ENCODE data around the gene SCN2B. TPM values are rescaled to one million over a fixed set of nuclear protein-coding genes. Genes with fewer than 3 reads are reported as not detected.

The SCN2B gene
- total RNA-seq, 1 donor from 2014 or later = under 0.01 TPM

GRCh38 chr11:118174006-118174567, 2.4 kb downstream of the SCN2B start:
- no peak for DNase-seq

GRCh38 chr11:118172356-118172755, 4.1 kb downstream of the SCN2B start:
- no peak for DNase-seq

- DNase-seq = peak; percentile 82
These were observed 5.0 kb downstream of the SCN2B start for GRCh38 chr11:118171269-118172062.

GRCh38 chr11:118170882-118171268, 5.6 kb downstream of the SCN2B start:
- DNase-seq = no peak

- DNase-seq = no peak
These were observed 6.2 kb downstream of the SCN2B start for GRCh38 chr11:118170231-118170630.

GRCh38 chr11:118169300-118170140, 6.9 kb downstream of the SCN2B start:
- DNase-seq = no peak

- DNase-seq = no peak
These were observed 7.7 kb downstream of the SCN2B start for GRCh38 chr11:118168751-118169150.

- no peak for DNase-seq
These were observed 8.1 kb downstream of the SCN2B start for GRCh38 chr11:118168316-118168715.

GRCh38 chr11:118167906-118168305, 8.5 kb downstream of the SCN2B start:
- no peak for DNase-seq

- DNase-seq = no peak
These were observed 9.2 kb downstream of the SCN2B start for GRCh38 chr11:118167253-118167652.

GRCh38 chr11:118166641-118167040, 9.8 kb downstream of the SCN2B start:
- DNase-seq = no peak

- no peak for DNase-seq
These were observed 11.6 kb downstream of the SCN2B start for GRCh38 chr11:118164885-118165284.

- DNase-seq = no peak
These were observed 12.9 kb downstream of the SCN2B start for GRCh38 chr11:118163494-118163893.

GRCh38 chr11:118162846-118163245, 13.6 kb downstream of the SCN2B start:
- no peak for DNase-seq

GRCh38 chr11:118161786-118162185, 14.7 kb downstream of the SCN2B start:
- DNase-seq = no peak

GRCh38 chr11:118157186-118157895, 19.1 kb downstream of the SCN2B start:
- DNase-seq = no peak

- no peak for DNase-seq
These were observed 19.8 kb downstream of the SCN2B start for GRCh38 chr11:118156531-118157185.

GRCh38 chr11:118155776-118156530, 20.5 kb downstream of the SCN2B start:
- no peak for DNase-seq

GRCh38 chr11:118154641-118155040, 21.8 kb downstream of the SCN2B start:
- no peak for DNase-seq

GRCh38 chr11:118153976-118154375, 22.5 kb downstream of the SCN2B start:
- no peak for DNase-seq

- DNase-seq = no peak
These were observed 22.9 kb downstream of the SCN2B start for GRCh38 chr11:118153516-118153915.
